Type B pancreatic cell (in vitro differentiated cells): ENCODE measurements around the gene SPAG6. TPM values are rescaled to one million over a fixed set of nuclear protein-coding genes. Genes with fewer than 3 reads are reported as not detected.

ENCODE experiments used
- DNase-seq: peaks from one replicate; pipeline ENCODE4 v3.0.0; 2021; ENCODE audit warnings: mixed read lengths; ENCODE audit not compliant: unreplicated experiment; ENCODE audit errors: extremely low spot score
- H3K27ac Mint-ChIP-seq: 2 replicates; pipeline ENCODE4 v1.8.0; 2021; ENCODE audit warnings: mild to moderate bottlenecking, mixed read lengths
- H3K27me3 Mint-ChIP-seq: 2 replicates; pipeline ENCODE4 v1.8.0; 2021; ENCODE audit warnings: mixed read lengths
- H3K36me3 Mint-ChIP-seq: 2 replicates; pipeline ENCODE4 v1.8.0; 2021; ENCODE audit warnings: mixed read lengths
- H3K4me1 Mint-ChIP-seq: one replicate; pipeline ENCODE4 v1.8.0; 2021; ENCODE audit warnings: mixed read lengths; ENCODE audit not compliant: unreplicated experiment
- H3K4me3 Mint-ChIP-seq: 2 replicates; pipeline ENCODE4 v1.8.0; 2021; ENCODE audit warnings: mild to moderate bottlenecking, mixed read lengths
- H3K9me3 Mint-ChIP-seq: 2 replicates; pipeline ENCODE4 v1.8.0; 2021; ENCODE audit warnings: mixed read lengths
- CTCF ChIP-seq: fragments of 200-600 bp; sonication (generic); conservative IDR thresholded peaks from 2 replicates; pipeline ENCODE4 v1.5.0; 2021; ENCODE audit warnings: antibody characterized with exemption, mild to moderate bottlenecking
- total RNA-seq: library from RNA; stranded (reverse); gene quantifications from 2 replicates; pipeline ENCODE4 v1.2.1, GENCODE V29; 2021; ENCODE audit warnings: low replicate concordance

Gene SPAG6
- total RNA-seq, 1 donor from 2014 or later: 6.6 TPM

DNA sequence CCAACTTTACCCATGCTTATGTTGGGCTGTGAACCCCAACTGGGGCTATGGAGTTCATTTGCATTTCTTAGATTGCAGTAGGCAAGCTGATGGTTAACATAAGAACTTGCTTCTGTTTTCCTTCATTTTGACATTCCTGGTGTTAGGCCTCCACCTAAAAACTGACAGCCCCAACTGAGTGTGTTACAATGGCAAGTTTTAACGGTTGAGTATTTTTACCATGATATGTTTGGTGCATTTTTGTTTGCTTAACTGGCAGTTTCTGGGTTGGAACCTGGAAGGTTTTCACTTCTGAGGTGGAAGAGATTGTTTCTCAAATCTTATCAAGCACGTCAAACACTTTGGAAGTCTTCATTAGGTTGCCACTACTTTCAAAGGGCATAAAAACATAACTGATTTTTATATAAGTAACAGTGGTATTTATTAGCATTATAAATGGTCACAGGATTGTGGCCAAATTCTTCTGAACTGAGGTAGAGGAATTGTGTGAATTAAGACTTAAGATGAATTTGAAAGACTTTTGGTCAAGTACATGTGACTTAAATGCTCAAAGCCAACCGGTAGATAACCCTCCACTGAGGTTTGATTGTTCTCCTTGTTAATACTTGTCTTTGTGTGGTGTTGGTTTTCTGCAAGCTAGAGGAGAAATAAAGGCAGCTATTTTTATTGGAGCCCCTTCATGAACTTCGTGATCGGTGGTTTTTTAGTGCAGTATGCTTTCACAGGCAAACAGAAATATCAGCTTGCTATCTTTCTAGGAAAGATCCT lies 21.6 kb upstream of the SPAG6 start:
- H3K27me3 Mint-ChIP-seq: peaks cover 57% of the 10 kb centered on the region
- no peaks in the 10 kb centered on the region for H3K9me3 Mint-ChIP-seq
- TF ChIP-seq CTCF: no peak
- H3K4me1 Mint-ChIP-seq: peaks cover 39% of the 10 kb centered on the region
- peak overlapping the region; percentile 82 for H3K27ac Mint-ChIP-seq
- no peak for DNase-seq
- H3K4me3 Mint-ChIP-seq: peak overlapping the region; percentile 93
- H3K36me3 Mint-ChIP-seq: peaks cover 11% of the 10 kb centered on the region

- Mint-ChIP-seq H3K4me1 (peaks cover 39% of the 10 kb centered on the region), H3K27me3 (peaks cover 51% of the 10 kb centered on the region), H3K36me3 (peaks cover 15% of the 10 kb centered on the region), H3K4me3 (peak overlapping the region; percentile 93), H3K9me3 (no peaks in the 10 kb centered on the region), H3K27ac (peak overlapping the region; percentile 82)
- no peak for TF ChIP-seq CTCF
- DNase-seq: no peak
Observed at GRCh38 chr10:22324413-22324812, 20.9 kb upstream of the SPAG6 start.

- DNase-seq: no peak
- peak overlapping the region; percentile 82 for H3K27ac Mint-ChIP-seq
- H3K36me3 Mint-ChIP-seq: peaks cover 20% of the 10 kb centered on the region
- H3K4me3 Mint-ChIP-seq: peak overlapping the region; percentile 93
- peaks cover 36% of the 10 kb centered on the region for H3K4me1 Mint-ChIP-seq
- TF ChIP-seq CTCF: no peak
- H3K27me3 Mint-ChIP-seq: peaks cover 51% of the 10 kb centered on the region
- no peaks in the 10 kb centered on the region for H3K9me3 Mint-ChIP-seq
Observed at GRCh38 chr10:22324893-22325271, 20.4 kb upstream of the SPAG6 start.

DNA sequence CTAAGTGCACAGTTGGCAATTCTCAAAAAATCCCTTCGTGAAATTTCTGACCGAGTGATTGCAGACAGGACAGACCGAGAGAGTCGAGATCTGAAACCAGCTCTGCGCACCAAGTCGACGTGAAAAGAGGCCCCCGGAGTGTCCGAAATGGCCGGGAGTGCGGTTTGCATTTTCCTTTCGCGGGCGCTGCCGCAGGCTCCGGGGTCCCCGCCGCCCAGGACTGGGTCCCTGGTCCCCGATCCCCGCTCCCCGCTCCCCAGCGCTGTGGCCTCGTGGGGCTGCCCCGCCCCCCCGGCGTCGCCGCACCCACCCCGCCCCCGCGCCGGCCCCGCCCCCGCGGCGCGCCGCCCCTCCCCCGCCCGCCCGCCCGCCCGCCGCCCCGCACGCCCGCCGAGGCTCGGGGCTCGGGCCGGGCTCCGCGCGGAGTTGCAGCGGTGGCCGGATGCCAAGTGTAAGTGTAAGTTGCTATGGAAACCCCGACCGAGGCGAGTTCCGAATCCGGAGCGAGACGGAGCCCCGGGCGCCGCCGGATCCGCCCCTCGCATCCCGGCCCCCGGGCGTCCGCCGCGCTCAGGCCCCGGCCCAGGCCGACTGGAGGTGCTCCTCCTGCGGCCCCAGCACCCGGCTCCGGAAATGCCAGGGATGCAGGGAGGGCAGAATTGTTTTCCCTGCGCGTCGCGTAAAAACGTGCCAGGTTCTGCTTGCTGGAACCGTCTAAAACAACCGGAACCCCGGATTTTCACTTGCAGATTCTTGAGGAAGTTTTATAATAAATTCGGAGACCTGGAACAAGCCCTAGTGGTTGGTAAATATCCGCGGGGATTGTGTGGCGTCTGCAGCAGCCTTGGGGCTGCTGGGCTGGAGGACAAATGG lies 19.8 kb upstream of the SPAG6 start:
- H3K27me3 Mint-ChIP-seq: peaks cover 46% of the 10 kb centered on the region
- DNase-seq: peak; percentile 84
- H3K4me3 Mint-ChIP-seq: peak overlapping the region; percentile 93
- no peaks in the 10 kb centered on the region for H3K9me3 Mint-ChIP-seq
- H3K36me3 Mint-ChIP-seq: peaks cover 17% of the 10 kb centered on the region
- peak; percentile 51 for TF ChIP-seq CTCF
- peaks cover 32% of the 10 kb centered on the region for H3K4me1 Mint-ChIP-seq
- peak overlapping the region; percentile 82 for H3K27ac Mint-ChIP-seq

- DNase-seq: no peak
- Mint-ChIP-seq H3K27ac (peak overlapping the region; percentile 51), H3K27me3 (peaks cover 52% of the 10 kb centered on the region)
Observed at GRCh38 chr10:22326145-22326702, 19.1 kb upstream of the SPAG6 start.

More at GRCh38 chr10:22326145-22326702, 19.1 kb upstream of the SPAG6 start:
- no peak for TF ChIP-seq CTCF
- Mint-ChIP-seq H3K4me3 (peak overlapping the region; percentile 85), H3K9me3 (no peaks in the 10 kb centered on the region), H3K4me1 (peaks cover 32% of the 10 kb centered on the region), H3K36me3 (peaks cover 17% of the 10 kb centered on the region)
